Spinal cord (tissue), 10 donors: ENCODE measurements around the gene WDR20. TPM values are rescaled to one million over a fixed set of nuclear protein-coding genes. Genes with fewer than 3 reads are reported as not detected.

Source experiments
- DNase-seq, 6 donors: peaks; one replicate each; pipeline versions ENCODE4 v3.0.0 to v3.0.0-alpha.2; 2013 to 2015; ENCODE audit warnings: low spot score in 6 of 6, low read depth in 4 of 6
- H3K27ac ChIP-seq: one replicate; pipeline ENCODE4 v1.5.1; 2013; ENCODE audit warnings: low read depth, low read length, control low read depth
- H3K27me3 ChIP-seq: one replicate; pipeline ENCODE4 v1.6.1; 2013; ENCODE audit warnings: low read length; ENCODE audit not compliant: control insufficient read depth, insufficient read depth
- H3K36me3 ChIP-seq: one replicate; pipeline ENCODE4 v1.6.1; 2013; ENCODE audit warnings: low read length; ENCODE audit not compliant: control insufficient read depth, insufficient read depth
- H3K4me1 ChIP-seq: one replicate; pipeline ENCODE4 v1.6.1; 2013; ENCODE audit warnings: low read length; ENCODE audit not compliant: control insufficient read depth, insufficient read depth
- H3K4me3 ChIP-seq: one replicate; pipeline ENCODE4 v1.5.1; 2013; ENCODE audit warnings: low read depth, low read length, control low read depth
- H3K9me3 ChIP-seq: one replicate; pipeline ENCODE4 v1.6.1; 2013; ENCODE audit warnings: low read length; ENCODE audit not compliant: control insufficient read depth, insufficient read depth
- whole genome bisulfite sequencing: methylation state at CpG from one replicate; pipeline ENCODE4 v1.1.5; 2013; ENCODE audit warnings: missing lambda C conversion rate; ENCODE audit not compliant: insufficient coverage; 5-methylcytosine and 5-hydroxymethylcytosine counted together
- polyA plus RNA-seq, 2 donors: library from polyadenylated mRNA; unstranded; fragments of 120-200 nt; gene quantifications; one replicate each; pipeline ENCODE4 v1.2.1, GENCODE V29; 2013; ENCODE audit not compliant: insufficient read length in 2 of 2
- total RNA-seq, 2 donors: library from RNA; depleted of rRNA in 1 of 2; stranded (reverse); fragments of 120-200 nt in 1 of 2; fragments of >200 nt in 1 of 2; gene quantifications; one replicate each; pipeline versions ENCODE4 v1.2.3 to v1.2.4, GENCODE V29; 2013 to 2014
- donor health status: healthy.

WDR20 gene
- total and polyA plus RNA-seq, 4 donors, result 20.4 to 33.1 (median 30.9) TPM

GRCh38 chr14:102180248-102180998 lies 40.7 kb downstream of the WDR20 start:
- no peaks in the 10 kb centered on the region for H3K27me3 ChIP-seq
- H3K36me3 ChIP-seq, result no peaks in the 10 kb centered on the region
- H3K9me3 ChIP-seq, result no peaks in the 10 kb centered on the region
- H3K4me3 ChIP-seq, result no peak overlapping the region
- peaks cover 10% of the 10 kb centered on the region for H3K4me1 ChIP-seq
- WGBS, result 75% methylated on average over 1 of the region's 7 CpGs
- DNase-seq, result no peak
- H3K27ac ChIP-seq, result no peak overlapping the region

- H3K27me3 ChIP-seq, result no peaks in the 10 kb centered on the region
- H3K27ac ChIP-seq, result no peak overlapping the region
- peaks cover 13% of the 10 kb centered on the region for H3K4me1 ChIP-seq
- DNase-seq, result no peak
- no peaks in the 10 kb centered on the region for H3K9me3 ChIP-seq
- H3K4me3 ChIP-seq, result no peak overlapping the region
- H3K36me3 ChIP-seq, result no peaks in the 10 kb centered on the region
- WGBS, result 83% methylated on average over 1 of the region's 1 CpG
Measured at GRCh38 chr14:102181187-102181586, 41.5 kb downstream of the WDR20 start.

DNA sequence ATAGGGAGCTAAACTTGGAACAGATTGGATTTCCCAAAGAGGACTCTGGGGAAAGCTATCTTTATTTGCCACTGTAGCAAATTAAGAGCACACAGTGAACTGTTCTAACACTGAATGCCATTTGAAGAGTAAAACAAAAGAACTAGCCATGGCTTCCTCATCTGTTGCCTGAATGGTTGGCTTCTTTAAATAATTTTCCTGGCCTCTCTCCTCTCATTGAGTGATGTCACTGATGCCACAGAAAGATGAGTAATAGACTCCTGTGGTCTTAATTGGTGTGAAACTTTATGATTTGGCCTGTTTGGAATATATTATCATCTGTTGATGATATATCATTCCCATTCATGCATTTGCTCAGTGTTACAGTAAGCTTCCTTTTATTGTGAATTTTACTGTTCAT lies 42.5 kb downstream of the WDR20 start:
- peaks cover 15% of the 10 kb centered on the region for H3K4me1 ChIP-seq
- no peaks in the 10 kb centered on the region for H3K27me3 ChIP-seq
- no peaks in the 10 kb centered on the region for H3K9me3 ChIP-seq
- H3K36me3 ChIP-seq, result no peaks in the 10 kb centered on the region
- no peak overlapping the region for H3K4me3 ChIP-seq
- no peak for DNase-seq
- no peak overlapping the region for H3K27ac ChIP-seq

- WGBS, result 95% methylated on average over 3 of the region's 9 CpGs
- Histone ChIP-seq H3K4me3 (no peak overlapping the region), H3K27me3 (no peaks in the 10 kb centered on the region), H3K9me3 (no peaks in the 10 kb centered on the region), H3K27ac (no peak overlapping the region), H3K4me1 (peaks cover 20% of the 10 kb centered on the region), H3K36me3 (no peaks in the 10 kb centered on the region)
- peak in 2 of 6 donors; percentile 9 to 53 for DNase-seq
Measured at GRCh38 chr14:102182936-102183619, 43.4 kb downstream of the WDR20 start.

GRCh38 chr14:102183886-102184285 lies 44.2 kb downstream of the WDR20 start:
- H3K36me3 ChIP-seq, result no peaks in the 10 kb centered on the region
- no peaks in the 10 kb centered on the region for H3K9me3 ChIP-seq
- H3K27ac ChIP-seq, result no peak overlapping the region
- no peak for DNase-seq
- H3K4me3 ChIP-seq, result no peak overlapping the region
- WGBS, result 80% methylated on average over 1 of the region's 3 CpGs
- no peaks in the 10 kb centered on the region for H3K27me3 ChIP-seq
- peaks cover 20% of the 10 kb centered on the region for H3K4me1 ChIP-seq

DNA sequence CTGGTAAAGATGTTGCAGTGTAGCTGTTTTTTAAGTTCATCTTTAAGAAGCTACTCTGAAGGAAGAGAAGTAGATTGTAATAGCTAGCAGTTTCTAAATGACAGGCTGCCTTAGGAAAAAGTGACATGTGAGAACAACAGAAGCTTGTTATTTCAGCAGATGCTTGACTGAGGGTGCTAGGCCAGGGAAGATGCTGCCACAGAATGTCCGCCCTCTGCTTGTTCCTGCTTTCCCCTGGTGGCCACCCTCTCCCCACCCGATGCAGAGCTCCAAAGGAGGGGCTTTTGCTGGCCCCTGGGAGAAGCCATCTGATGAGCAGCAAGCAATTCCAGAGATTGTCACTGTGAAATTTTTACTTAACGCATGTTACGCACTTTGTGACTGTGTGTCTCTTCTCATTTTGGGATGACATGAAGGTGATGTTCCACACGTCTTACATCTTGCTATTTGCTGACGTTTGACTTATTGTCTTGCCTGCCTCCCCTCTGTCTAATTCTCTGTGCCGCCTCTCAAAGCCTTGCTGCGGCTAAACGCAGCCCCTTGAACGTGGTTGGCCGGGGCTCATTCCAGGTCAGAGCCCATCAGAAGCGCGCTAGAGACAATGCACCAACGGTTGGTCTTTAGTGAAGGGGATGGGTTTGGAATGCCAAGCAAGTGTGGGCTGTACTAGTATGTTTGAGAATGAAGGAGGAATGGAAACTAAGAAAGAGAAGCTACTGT lies 44.8 kb downstream of the WDR20 start:
- Histone ChIP-seq H3K4me1 (peaks cover 20% of the 10 kb centered on the region), H3K27ac (peak overlapping the region; percentile 36), H3K36me3 (no peaks in the 10 kb centered on the region), H3K27me3 (no peaks in the 10 kb centered on the region), H3K9me3 (no peaks in the 10 kb centered on the region), H3K4me3 (no peak overlapping the region)
- DNase-seq, result peak in 4 of 6 donors; percentile 33 to 91 (median 62)
- 30% methylated on average over 14 of the region's 14 CpGs for WGBS

DNA sequence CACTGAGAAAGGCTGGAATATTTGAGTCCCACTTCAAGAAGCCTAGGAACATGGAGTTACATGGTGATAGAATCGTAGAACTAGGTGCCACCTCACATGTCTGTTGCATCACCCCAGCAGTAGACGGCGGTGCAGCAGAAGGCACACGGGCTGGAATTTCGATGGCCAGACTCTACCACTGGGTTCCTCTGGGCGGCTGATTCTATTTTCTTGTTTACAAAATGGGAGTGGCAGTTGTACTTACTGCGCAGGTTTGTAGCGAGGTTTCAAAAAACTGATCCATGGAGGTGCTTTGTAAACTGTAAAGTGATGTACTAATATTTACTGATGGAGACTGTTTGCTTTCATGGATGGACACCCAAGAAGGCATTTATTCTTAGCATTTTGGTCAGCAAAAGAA lies 45.7 kb downstream of the WDR20 start:
- no peak for DNase-seq
- Histone ChIP-seq H3K4me1 (peaks cover 20% of the 10 kb centered on the region), H3K36me3 (no peaks in the 10 kb centered on the region), H3K27me3 (no peaks in the 10 kb centered on the region), H3K9me3 (no peaks in the 10 kb centered on the region), H3K27ac (no peak overlapping the region), H3K4me3 (no peak overlapping the region)
- WGBS, result 94% methylated on average over 7 of the region's 8 CpGs

DNA sequence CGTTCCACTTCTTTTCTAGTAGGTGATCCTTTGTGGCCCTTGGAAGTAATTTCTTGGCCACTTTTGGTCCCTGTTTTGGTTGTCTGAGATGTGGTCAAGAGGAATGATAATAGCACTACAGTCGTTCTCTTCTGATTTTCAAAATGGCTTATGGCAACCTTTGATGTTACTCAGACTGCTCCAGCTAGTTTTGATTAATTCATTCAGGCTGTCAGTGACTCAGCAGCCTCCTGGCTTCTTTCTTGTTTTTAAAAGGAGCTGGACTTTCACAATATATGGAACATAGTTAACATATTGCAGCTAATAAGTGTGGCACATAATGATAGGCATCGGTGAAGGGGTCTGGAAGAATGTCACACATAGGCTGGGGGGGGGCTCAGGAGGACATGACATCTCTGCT lies 47.3 kb downstream of the WDR20 start:
- H3K27ac ChIP-seq, result no peak overlapping the region
- no peaks in the 10 kb centered on the region for H3K9me3 ChIP-seq
- H3K4me3 ChIP-seq, result no peak overlapping the region
- no peaks in the 10 kb centered on the region for H3K36me3 ChIP-seq
- 72% methylated on average over 3 of the region's 3 CpGs for WGBS
- DNase-seq, result no peak
- peaks cover 20% of the 10 kb centered on the region for H3K4me1 ChIP-seq
- H3K27me3 ChIP-seq, result no peaks in the 10 kb centered on the region

DNA sequence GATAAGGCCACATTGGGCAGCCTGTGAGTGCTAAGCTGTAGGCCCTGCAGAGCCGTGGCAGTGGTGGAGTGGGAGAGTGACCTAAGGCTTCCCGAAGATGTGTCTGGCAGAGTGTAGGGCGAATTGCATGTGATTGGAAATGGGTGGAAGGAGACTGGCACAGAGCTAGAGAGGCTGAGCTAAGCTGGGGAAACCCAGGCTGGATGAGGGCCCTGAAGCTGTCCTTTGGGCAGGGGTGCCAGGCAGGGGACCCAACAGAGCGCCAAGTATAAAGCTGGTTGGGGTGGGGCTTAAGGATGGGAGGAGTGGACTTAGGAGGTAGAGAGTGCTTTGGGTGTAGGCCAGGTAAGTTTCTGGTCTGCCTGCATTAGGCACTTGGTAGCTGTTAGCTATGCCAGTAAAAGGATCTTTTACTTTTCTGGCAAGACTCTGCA lies 47.9 kb downstream of the WDR20 start:
- Histone ChIP-seq H3K9me3 (no peaks in the 10 kb centered on the region), H3K27ac (no peak overlapping the region), H3K4me1 (peaks cover 20% of the 10 kb centered on the region), H3K4me3 (no peak overlapping the region), H3K27me3 (no peaks in the 10 kb centered on the region), H3K36me3 (no peaks in the 10 kb centered on the region)
- WGBS, result 82% methylated on average over 4 of the region's 4 CpGs
- no peak for DNase-seq
